HepG2 (cell line): ENCODE measurements around the gene PARP1. TPM values are rescaled to one million over a fixed set of nuclear protein-coding genes. Genes with fewer than 3 reads are reported as not detected.

Experiments
- ATAC-seq: fragments of 200-7000 bp; cut with Tn5 transposase; 3 replicates; pipeline ENCODE4 v1.9.1; 2020; ENCODE audit warnings: mild to moderate bottlenecking, moderate library complexity
- BruUV-seq: library from RNA; stranded (reverse); fragments of 400-500 nt; replicated peaks from 2 replicates; lab custom pipeline; 2021; lab: Mats Ljungman, UMichigan
- CTCF ChIA-PET: fragments of 300-600 bp; formaldehyde crosslinking; extraction: SDS; loops from one replicate; lab custom pipeline; 2021; ENCODE audit warnings: low total read pairs, inconsistent platforms, low intra/inter-chr PET ratio; lab: Yijun Ruan, JAX
- POLR2A ChIA-PET: fragments of 350-600 bp; sonication (Branson Sonifier 250); formaldehyde crosslinking; loops from one replicate; lab custom pipeline; 2020; ENCODE audit warnings: antibody characterized with exemption, inconsistent platforms; lab: Yijun Ruan, JAX
- DNase-seq: peaks from one replicate; pipeline ENCODE4 v3.0.0-alpha.2; 2015; ENCODE audit warnings: low spot score
- FAIRE-seq: peaks from 3 replicates; lab custom pipeline; 2011; peaks lifted over from hg19 to GRCh38; lab: Jason Lieb, UNC
- H2AFZ ChIP-seq: one replicate; pipeline ENCODE4 v1.6.1; 2011; ENCODE audit warnings: low read length, inconsistent platforms
- H3K27ac ChIP-seq: fragments of 300-600 bp; 3 replicates; pipeline ENCODE4 v1.8.0; 2011; ENCODE audit warnings: mixed run types, mild to moderate bottlenecking, mixed read lengths, low read length, inconsistent platforms; ENCODE audit not compliant: insufficient read depth; ENCODE audit errors: extremely low read length
- H3K27me3 ChIP-seq, 2 experiments: fragments of 200-600 bp in 1 of 2; 2 replicates in 1 of 2; 3 replicates in 1 of 2; pipeline versions ENCODE4 v1.6.0 to v1.8.0; 2011; ENCODE audit warnings: low read length in 2 of 2, mild to moderate bottlenecking in 2 of 2, moderate library complexity in 2 of 2, inconsistent platforms in 1 of 2; ENCODE audit not compliant: insufficient read depth in 2 of 2, control insufficient read depth in 1 of 2
- H3K36me3 ChIP-seq, 2 experiments: fragments of 200-600 bp in 1 of 2; replicated peaks in 1 of 2; 2 replicates in 1 of 2; 3 replicates in 1 of 2; pipeline versions ENCODE4 v1.5.1 to v1.8.0; 2011; ENCODE audit warnings: low read length in 2 of 2, inconsistent platforms in 1 of 2; ENCODE audit not compliant: insufficient read depth in 2 of 2, control insufficient read depth in 1 of 2
- H3K4me1 ChIP-seq: 2 replicates; pipeline ENCODE4 v1.5.1; 2012; ENCODE audit warnings: low read length, inconsistent platforms; ENCODE audit not compliant: insufficient read depth
- H3K4me2 ChIP-seq: 2 replicates; pipeline ENCODE4 v1.6.0; 2011; ENCODE audit warnings: low read depth, low read length, inconsistent platforms
- H3K4me3 ChIP-seq, 3 experiments: fragments of 200-600 bp in 1 of 3; sonication (generic), shearing (Covaris generic) in 1 of 3; replicated peaks in 1 of 3; 2 replicates each; pipeline ENCODE4 v1.5.1; 2011 to 2016; ENCODE audit warnings: low read length in 3 of 3, inconsistent platforms in 2 of 3, low read depth in 2 of 3, mild to moderate bottlenecking in 2 of 3, control low read depth in 1 of 3, mixed read lengths in 1 of 3; ENCODE audit not compliant: insufficient read depth in 1 of 3
- H3K79me2 ChIP-seq: one replicate; pipeline ENCODE4 v1.6.1; 2011; ENCODE audit warnings: low read length, inconsistent platforms; ENCODE audit not compliant: insufficient read depth
- H3K9ac ChIP-seq: 2 replicates; pipeline ENCODE4 v1.6.0; 2011; ENCODE audit warnings: mild to moderate bottlenecking, low read depth, low read length, inconsistent platforms; ENCODE audit not compliant: insufficient read depth
- H3K9me3 ChIP-seq: 2 replicates; pipeline ENCODE4 v1.5.1; 2012; ENCODE audit warnings: mild to moderate bottlenecking, low read length
- H4K20me1 ChIP-seq: 2 replicates; pipeline ENCODE4 v1.6.0; 2011; ENCODE audit warnings: inconsistent platforms, mild to moderate bottlenecking, low read length, moderate library complexity; ENCODE audit not compliant: insufficient read depth
- ARNTL ChIP-seq: sonication (generic); formaldehyde crosslinking; IDR thresholded peaks from 2 replicates; pipeline ENCODE4 v1.4.0; 2020; ENCODE audit warnings: mild to moderate bottlenecking, missing genetic modification reagents
- ATF2 ChIP-seq: sonication (generic); formaldehyde crosslinking; IDR thresholded peaks from 2 replicates; pipeline ENCODE4 v1.4.0; 2020; ENCODE audit warnings: missing genetic modification reagents
- DBP ChIP-seq: sonication (generic); formaldehyde crosslinking; IDR thresholded peaks from 2 replicates; pipeline ENCODE4 v1.4.0; 2020; ENCODE audit warnings: missing genetic modification reagents; ENCODE audit errors: not compliant biosample characterization
- MAFG ChIP-seq: sonication (generic); formaldehyde crosslinking; IDR thresholded peaks from 2 replicates; pipeline ENCODE4 v1.5.1; 2020; ENCODE audit warnings: mild to moderate bottlenecking, missing genetic modification reagents
- U2AF2 ChIP-seq: fragments of 200-400 bp; formaldehyde crosslinking; IDR thresholded peaks from 2 replicates; pipeline ENCODE4 v1.6.1; 2017; ENCODE audit warnings: low read depth, mild to moderate bottlenecking, low read length
- ZFAT ChIP-seq: sonication (generic); formaldehyde crosslinking; conservative IDR thresholded peaks from 2 replicates; pipeline ENCODE4 v1.8.1; 2023; ENCODE audit warnings: missing genetic modification reagents, inconsistent platforms
- ZNF12 ChIP-seq: sonication (generic); formaldehyde crosslinking; IDR thresholded peaks from 2 replicates; pipeline ENCODE4 v1.5.0; 2020; ENCODE audit warnings: missing genetic modification reagents
- ZNF136 ChIP-seq: sonication (generic); formaldehyde crosslinking; IDR thresholded peaks from 2 replicates; pipeline ENCODE4 v1.8.1; 2022; ENCODE audit warnings: low read depth, mild to moderate bottlenecking, moderate library complexity, missing genetic modification reagents
- ZNF234 ChIP-seq: sonication (generic); formaldehyde crosslinking; conservative IDR thresholded peaks from 2 replicates; pipeline ENCODE4 v1.5.1; 2020; ENCODE audit warnings: mild to moderate bottlenecking, missing genetic modification reagents
- ZNF282 ChIP-seq: fragments of 450-650 bp; IDR thresholded peaks from 2 replicates; pipeline ENCODE4 v1.6.1; 2018; ENCODE audit not compliant: partially characterized antibody
- ZNF354B ChIP-seq: sonication (generic); formaldehyde crosslinking; IDR thresholded peaks from 2 replicates; pipeline ENCODE4 v1.8.0; 2022; ENCODE audit warnings: mild to moderate bottlenecking, missing genetic modification reagents
- ZNF883 ChIP-seq: sonication (generic); formaldehyde crosslinking; IDR thresholded peaks from 2 replicates; pipeline ENCODE4 v1.5.1; 2020; ENCODE audit warnings: mild to moderate bottlenecking, missing genetic modification reagents; ENCODE audit errors: not compliant biosample characterization
- ZSCAN20 ChIP-seq: sonication (generic); formaldehyde crosslinking; IDR thresholded peaks from 2 replicates; pipeline ENCODE4 v1.4.0; 2020; ENCODE audit warnings: missing genetic modification reagents, mild to moderate bottlenecking, borderline replicate concordance
- ZSCAN29 ChIP-seq: sonication (generic); formaldehyde crosslinking; conservative IDR thresholded peaks from 2 replicates; pipeline ENCODE4 v1.4.0; 2020; ENCODE audit warnings: mild to moderate bottlenecking, missing genetic modification reagents
- WGBS: methylation state at CpG from one replicate; pipeline ENCODE4 v1.1.6; 2017; ENCODE audit warnings: low lambda C conversion rate; 5-methylcytosine and 5-hydroxymethylcytosine counted together
- in situ Hi-C: cut with HindIII; loops from 2 replicates; pipeline ENCODE4 v1.10.0; 2017; ENCODE audit warnings: low pct_unique_long_range_greater_than_20kb; ENCODE audit not compliant: extremely low pct_ligation_motif_present
- intact Hi-C: fragments of 100-400 bp; cut with micrococcal nuclease; formaldehyde crosslinking; loops from one replicate; pipeline ENCODE4 v1.10.0; 2022; ENCODE audit not compliant: unreplicated experiment
- polyA plus RNA-seq, 8 experiments: library from polyadenylated mRNA; depleted of rRNA in 3 of 8; stranded (reverse) in 7 of 8; unstranded in 1 of 8; fragments of >200 nt; fragmentation: Illumina TruSeq in 4 of 8; extraction: Trizol in 4 of 8; gene quantifications; 2 replicates each; pipeline versions ENCODE4 v1.2.1 to v1.2.3, GENCODE V29; 2011 to 2016; ENCODE audit warnings: low read depth in 4 of 8, missing spikeins in 1 of 8, mixed read lengths in 1 of 8; ENCODE audit not compliant: insufficient read depth in 1 of 8
- total RNA-seq, 5 experiments: library from RNA; depleted of rRNA; stranded (reverse); fragments of >200 nt; fragmentation: Illumina TruSeq; extraction: Trizol; gene quantifications; 2 replicates each; pipeline ENCODE4 v1.2.3, GENCODE V29; 2016; ENCODE audit warnings: low read depth in 1 of 5

PARP1 gene
- total and polyA plus RNA-seq, 2 of the 13 experiments (the other 11 are each of a cell fraction or from before 2014, with no cell fraction given) = 50.1 to 85.2 TPM

- H3K79me2 ChIP-seq = no peaks in the 10 kb centered on the region
- no peak overlapping the region for H2AFZ ChIP-seq
- no peak overlapping the region for H3K4me3 ChIP-seq
- no peak overlapping the region for H3K4me2 ChIP-seq
- intact Hi-C loops = no loop called here
- H3K9me3 ChIP-seq = no peaks in the 10 kb centered on the region
- DNase-seq (no peak), FAIRE-seq (no peak), ATAC-seq (no peak)
- H3K36me3 ChIP-seq = peaks cover 47 to 91% of the 10 kb centered on the region in 2 experiments
- no peak overlapping the region for H3K9ac ChIP-seq
- no peaks in the 10 kb centered on the region for H3K27me3 ChIP-seq
- no TSS peak for BruUV-seq
- in situ Hi-C loops = no loop called here
- no peak for TF ChIP-seq DBP (CRISPR knock-in tag)
- TF ChIP-seq ZSCAN29 = no peak
- no peak for TF ChIP-seq MAFG (CRISPR knock-in tag)
- TF ChIP-seq ZSCAN20 (CRISPR knock-in tag) = no peak
- TF ChIP-seq ZNF883 (CRISPR knock-in tag) = no peak
- TF ChIP-seq ZNF136 (CRISPR knock-in tag) = no peak
- TF ChIP-seq ZFAT = no peak
- TF ChIP-seq U2AF2 = no peak
- no peak for TF ChIP-seq ZNF354B (CRISPR knock-in tag)
- no peak for TF ChIP-seq ATF2
- TF ChIP-seq ARNTL (CRISPR knock-in tag) = no peak
- TF ChIP-seq ZNF234 (CRISPR knock-in tag) = no peak
- no peak for TF ChIP-seq ZNF282
- TF ChIP-seq ZNF12 = no peak
- TF ChIP-seq, all 625 proteins: peak for 0
- CTCF ChIA-PET = no interaction called here
- no peaks in the 10 kb centered on the region for H3K4me1 ChIP-seq
- POLR2A ChIA-PET = no interaction called here
- 90% methylated on average over 3 of the region's 6 CpGs for WGBS
- H3K27ac ChIP-seq = no peak overlapping the region
- H4K20me1 ChIP-seq = no peaks in the 10 kb centered on the region
These were observed 38.8 kb downstream of the PARP1 start for GRCh38 chr1:226369110-226369509.
